Erythroblast (primary cell): ENCODE results near the gene PIK3C2A.

ENCODE experiments used
- GATA1 ChIP-seq: IDR thresholded peaks from 2 replicates; pipeline ENCODE4 v1.6.1; 2011; ENCODE audit warnings: low read depth, mild to moderate bottlenecking, control low read depth, low read length, moderate library complexity
- POLR2A ChIP-seq: IDR thresholded peaks from 2 replicates; pipeline ENCODE4 v1.6.1; 2011; ENCODE audit warnings: mild to moderate bottlenecking, low read length

DNA sequence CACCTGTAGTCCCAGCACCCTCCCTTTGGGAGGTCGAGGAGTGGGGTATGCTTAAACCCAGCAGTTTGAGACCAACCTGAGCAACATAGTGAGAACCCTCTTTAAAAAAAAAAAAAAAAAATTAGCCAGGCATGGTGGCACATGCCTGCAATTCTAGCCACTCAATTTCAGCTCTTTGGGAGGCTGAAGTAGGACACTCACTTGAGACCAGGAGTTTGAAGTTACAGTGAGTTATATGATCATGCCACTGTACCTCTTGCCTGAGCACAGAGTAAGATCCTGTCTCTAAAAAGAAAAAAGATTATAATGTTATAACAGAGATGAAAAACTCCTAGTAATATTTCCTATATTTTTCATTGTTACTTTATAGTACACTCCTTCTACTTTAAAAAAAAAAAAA lies 23.9 kb downstream of the PIK3C2A start:
- TF ChIP-seq POLR2A, result no peak
- no peak for TF ChIP-seq GATA1
